ENCODE data around the gene NHSL2.

- TF ChIP-seq CTCF (conservative IDR thresholded peaks at IDR 0.05; ENCODE audit: low read depth, low read length) (peak; percentile 37), EZH2 (IDR thresholded peaks at IDR 0.05; ENCODE audit: borderline replicate concordance, low read depth, low read length, poor library complexity, severe bottlenecking) (no peak)
Observed at GRCh38 chrX:71870208-71871098, 40.2 kb upstream of the NHSL2 start.

Measured in A673 (cell line).